GM23338 (cell line): ENCODE results near the gene BIRC6. TPM values are rescaled to one million over a fixed set of nuclear protein-coding genes. Genes with fewer than 3 reads are reported as not detected.

Experiments used
- ATAC-seq: fragments of 200-7000 bp; cut with Tn5 transposase; 3 replicates; pipeline ENCODE4 v1.9.1; 2020
- DNase-seq: peaks from one replicate; pipeline ENCODE4 v3.0.0-alpha.2; 2015; ENCODE audit warnings: low spot score
- H2AFZ ChIP-seq: fragments of 200-600 bp; sonication (generic); 2 replicates; pipeline ENCODE4 v1.8.0; 2016; ENCODE audit warnings: antibody characterized with exemption, mild to moderate bottlenecking, moderate library complexity
- H3F3A ChIP-seq: fragments of 200-600 bp; sonication (generic); replicated peaks from 2 replicates; pipeline ENCODE4 v1.8.0; 2017; ENCODE audit warnings: antibody characterized with exemption, mixed run types, low read depth
- H3K27ac ChIP-seq: fragments of 200-600 bp; sonication (generic); 2 replicates; pipeline ENCODE4 v1.6.1; 2016; ENCODE audit warnings: low read depth
- H3K27me3 ChIP-seq: fragments of 200-600 bp; sonication (generic); 2 replicates; pipeline ENCODE4 v1.8.0; 2016; ENCODE audit warnings: mild to moderate bottlenecking, mixed run types, moderate library complexity; ENCODE audit not compliant: insufficient read depth
- H3K36me3 ChIP-seq: fragments of 200-600 bp; sonication (generic); 2 replicates; pipeline ENCODE4 v1.8.0; 2016; ENCODE audit warnings: mild to moderate bottlenecking; ENCODE audit not compliant: insufficient read depth
- H3K4me1 ChIP-seq: fragments of 200-600 bp; sonication (generic); 2 replicates; pipeline ENCODE4 v1.8.0; 2016; ENCODE audit warnings: mild to moderate bottlenecking, moderate library complexity; ENCODE audit not compliant: insufficient read depth
- H3K4me2 ChIP-seq: fragments of 200-600 bp; sonication (generic); 2 replicates; pipeline ENCODE4 v1.7.1; 2017; ENCODE audit warnings: mixed run types
- H3K4me3 ChIP-seq: fragments of 200-600 bp; sonication (generic); 2 replicates; pipeline ENCODE4 v1.6.1; 2016; ENCODE audit warnings: mixed run types
- H3K79me2 ChIP-seq: fragments of 200-600 bp; sonication (generic); replicated peaks from 2 replicates; pipeline ENCODE4 v1.8.0; 2017; ENCODE audit warnings: mild to moderate bottlenecking; ENCODE audit not compliant: insufficient read depth
- H3K9me2 ChIP-seq: fragments of 200-600 bp; sonication (generic); 2 replicates; pipeline ENCODE4 v1.8.0; 2017; ENCODE audit not compliant: insufficient read depth
- H4K20me1 ChIP-seq: fragments of 200-600 bp; sonication (generic); replicated peaks from 2 replicates; pipeline ENCODE4 v1.8.0; 2017; ENCODE audit warnings: mild to moderate bottlenecking; ENCODE audit not compliant: insufficient read depth
- H3K27ac Mint-ChIP-seq: 2 replicates; pipeline ENCODE4 v1.8.0; 2020; ENCODE audit warnings: inconsistent platforms, mild to moderate bottlenecking, moderate library complexity, mixed read lengths
- H3K27me3 Mint-ChIP-seq: 3 replicates; pipeline ENCODE4 v1.8.0; 2022; ENCODE audit warnings: low read depth, mild to moderate bottlenecking, moderate library complexity, mixed read lengths, inconsistent platforms; ENCODE audit not compliant: insufficient read depth, poor library complexity
- H3K36me3 Mint-ChIP-seq: 3 replicates; pipeline ENCODE4 v1.8.0; 2021; ENCODE audit warnings: low read depth, mild to moderate bottlenecking, inconsistent platforms, moderate library complexity, mixed read lengths
- H3K4me1 Mint-ChIP-seq: 3 replicates; pipeline ENCODE4 v1.8.0; 2020; ENCODE audit warnings: mild to moderate bottlenecking, inconsistent platforms, mixed read lengths
- H3K4me3 Mint-ChIP-seq: 3 replicates; pipeline ENCODE4 v1.8.0; 2021; ENCODE audit warnings: moderate library complexity, mild to moderate bottlenecking, inconsistent platforms, mixed read lengths
- H3K9me3 Mint-ChIP-seq: 3 replicates; pipeline ENCODE4 v1.8.0; 2020; ENCODE audit warnings: moderate library complexity, mild to moderate bottlenecking, inconsistent platforms, mixed read lengths
- CTCF ChIP-seq, 2 experiments: fragments of 200-600 bp in 1 of 2; sonication (generic) in 1 of 2; conservative IDR thresholded peaks; 2 replicates each; pipeline versions ENCODE4 v1.5.1 to v1.6.1; 2016 to 2017; ENCODE audit warnings: antibody characterized with exemption in 2 of 2, low read depth in 2 of 2, mild to moderate bottlenecking in 2 of 2, moderate library complexity in 1 of 2
- ETS1 ChIP-seq: IDR thresholded peaks from 2 replicates; pipeline ENCODE4 v1.6.1; 2016; ENCODE audit warnings: antibody characterized with exemption
- EZH2 ChIP-seq: fragments of 200-600 bp; sonication (generic); IDR thresholded peaks from one replicate; pipeline ENCODE4 v1.8.0; 2017; ENCODE audit warnings: antibody characterized with exemption, mild to moderate bottlenecking, low read depth; ENCODE audit not compliant: unreplicated experiment
- EZH2phosphoT487 ChIP-seq: fragments of 200-600 bp; sonication (generic); IDR thresholded peaks from one replicate; pipeline ENCODE4 v1.8.1; 2018; ENCODE audit warnings: antibody characterized with exemption; ENCODE audit not compliant: unreplicated experiment
- NANOG ChIP-seq: IDR thresholded peaks from 2 replicates; pipeline ENCODE4 v1.6.1; 2016; ENCODE audit warnings: antibody characterized with exemption, borderline replicate concordance
- POLR2AphosphoS5 ChIP-seq: IDR thresholded peaks from 2 replicates; pipeline ENCODE4 v1.6.1; 2016; ENCODE audit warnings: antibody characterized with exemption, low read depth
- REST ChIP-seq: IDR thresholded peaks from one replicate; pipeline ENCODE4 v1.6.1; 2018; ENCODE audit warnings: antibody characterized with exemption; ENCODE audit not compliant: unreplicated experiment
- STAT1 ChIP-seq: IDR thresholded peaks from one replicate; pipeline ENCODE4 v1.6.1; 2016; ENCODE audit warnings: antibody characterized with exemption; ENCODE audit not compliant: unreplicated experiment
- ZNF114 ChIP-seq: fragments of 250-450 bp; sonication (Bioruptor Pico); IDR thresholded peaks from 2 replicates; pipeline ENCODE4 v1.5.0; 2020; ENCODE audit warnings: mild to moderate bottlenecking, moderate library complexity
- ZNF331 ChIP-seq: fragments of 250-450 bp; sonication (Bioruptor Pico); IDR thresholded peaks from 2 replicates; pipeline ENCODE4 v1.5.0; 2020; ENCODE audit warnings: low read depth, mild to moderate bottlenecking, moderate library complexity
- polyA plus RNA-seq: library from polyadenylated mRNA; unstranded; fragments of >200 nt; fragmentation: Nextera tagmentation; extraction: Ambion mirVana; gene quantifications from 2 replicates; pipeline ENCODE4 v1.2.1, GENCODE V29; 2016
- total RNA-seq: library from RNA; depleted of rRNA; stranded (reverse); fragments of >200 nt; shearing (Covaris generic); gene quantifications from 2 replicates; pipeline ENCODE4 v1.2.3, GENCODE V29; 2014

BIRC6 gene
- total and polyA plus RNA-seq, 2 experiments from 2014 or later: 85.8 to 131 TPM

- Mint-ChIP-seq H3K36me3 (no peaks in the 10 kb centered on the region), H3K4me3 (no peak overlapping the region), H3K27me3 (peaks cover 12% of the 10 kb centered on the region), H3K27ac (no peak overlapping the region), H3K9me3 (no peaks in the 10 kb centered on the region), H3K4me1 (peaks cover 16% of the 10 kb centered on the region; the same call in 2 of the 3 replicates)
- Histone ChIP-seq H3K27me3 (no peaks in the 10 kb centered on the region), H3K36me3 (no peaks in the 10 kb centered on the region; the same call in 1 of the 2 replicates), H3K4me1 (peaks cover 9% of the 10 kb centered on the region), H4K20me1 (no peaks in the 10 kb centered on the region), H3K9me2 (no peaks in the 10 kb centered on the region), H3K4me3 (no peak overlapping the region), H3F3A (peaks cover 9% of the 10 kb centered on the region; the same call in 1 of the 2 replicates), H2AFZ (no peak overlapping the region), H3K4me2 (no peak overlapping the region), H3K27ac (no peak overlapping the region), H3K79me2 (peaks cover 16% of the 10 kb centered on the region)
- no peak for TF ChIP-seq ETS1
- TF ChIP-seq EZH2phosphoT487: no peak
- ATAC-seq: no peak
- DNase-seq: no peak
These were observed 268.0 kb downstream of the BIRC6 start for GRCh38 chr2:32624812-32625211.

GRCh38 chr2:32626639-32627221 is 269.9 kb downstream of the BIRC6 start:
- H3K4me3 Mint-ChIP-seq: peak overlapping the region; percentile 98; the same call in 2 of the 3 replicates
- TF ChIP-seq EZH2: no peak
- TF ChIP-seq CTCF (conservative IDR thresholded peaks at IDR 0.05; ENCODE audit: low read depth in 2 of 2): no peak
- no peak for TF ChIP-seq STAT1
- TF ChIP-seq POLR2AphosphoS5: no peak
- TF ChIP-seq ZNF331 (CRISPR knock-in tag): no peak
- no peak for TF ChIP-seq ETS1
- no peak for TF ChIP-seq EZH2phosphoT487
- no peak for TF ChIP-seq REST
- TF ChIP-seq NANOG: no peak
- TF ChIP-seq ZNF114 (CRISPR knock-in tag): no peak

More at GRCh38 chr2:32626639-32627221, 269.9 kb downstream of the BIRC6 start:
- Histone ChIP-seq H3K4me2 (peak overlapping the region; percentile 90), H3F3A (peaks cover 9% of the 10 kb centered on the region; the same call in 1 of the 2 replicates), H3K4me3 (peak overlapping the region; percentile 88), H3K36me3 (no peaks in the 10 kb centered on the region; the same call in 1 of the 2 replicates), H3K4me1 (peaks cover 9% of the 10 kb centered on the region), H3K9me2 (no peaks in the 10 kb centered on the region), H3K79me2 (peaks cover 19% of the 10 kb centered on the region), H4K20me1 (no peaks in the 10 kb centered on the region), H3K27me3 (no peaks in the 10 kb centered on the region), H2AFZ (peak overlapping the region; percentile 88; the same call in 1 of the 2 replicates), H3K27ac (peak overlapping the region; percentile 76; the same call in 1 of the 2 replicates)
- peaks cover 10% of the 10 kb centered on the region for H3K27me3 Mint-ChIP-seq
- no peaks in the 10 kb centered on the region for H3K36me3 Mint-ChIP-seq
- DNase-seq: peak; percentile 46
- H3K27ac Mint-ChIP-seq: peak overlapping the region; percentile 97
- H3K4me1 Mint-ChIP-seq: peaks cover 16% of the 10 kb centered on the region; the same call in 2 of the 3 replicates
- ATAC-seq: no peak; the same call in 2 of the 3 replicates
- H3K9me3 Mint-ChIP-seq: no peaks in the 10 kb centered on the region
